HG03457 (cell line): ENCODE measurements around the gene ST14.

Experiments used
- ATAC-seq: cut with Tn5 transposase; IDR thresholded peaks from one replicate; pipeline ENCODE4 v1.9.1; 2021; ENCODE audit warnings: moderate number of reproducible peaks; ENCODE audit not compliant: unreplicated experiment

The ST14 gene

GRCh38 chr11:130159657-130160497, at the start of gene ST14:
Gene ST14 (plus strand): TSS chr11:130159782. CDS start chr11:130159980, 198 bp downstream.
- ATAC-seq: no peak

GRCh38 chr11:130110339-130111108, 49.1 kb upstream of the ST14 start:
- ATAC-seq: no peak

GRCh38 chr11:130112071-130112830, 47.3 kb upstream of the ST14 start:
- ATAC-seq: no peak

- ATAC-seq: no peak
These were observed 45.3 kb upstream of the ST14 start for GRCh38 chr11:130114281-130114680.

GRCh38 chr11:130114726-130115125, 44.9 kb upstream of the ST14 start:
- ATAC-seq: no peak

GRCh38 chr11:130115218-130115617, 44.4 kb upstream of the ST14 start:
- no peak for ATAC-seq

- ATAC-seq: peak; percentile 74
These were observed 41.4 kb upstream of the ST14 start for GRCh38 chr11:130118165-130118564.

- peak; percentile 49 for ATAC-seq
These were observed 40.8 kb upstream of the ST14 start for GRCh38 chr11:130118636-130119387.

GRCh38 chr11:130120045-130120444, 39.5 kb upstream of the ST14 start:
- no peak for ATAC-seq

GRCh38 chr11:130121445-130121978, 38.1 kb upstream of the ST14 start:
- ATAC-seq: no peak

GRCh38 chr11:130122141-130122575, 37.4 kb upstream of the ST14 start:
- ATAC-seq: no peak

GRCh38 chr11:130123414-130124040, 36.1 kb upstream of the ST14 start:
- no peak for ATAC-seq

- no peak for ATAC-seq
These were observed 35.5 kb upstream of the ST14 start for GRCh38 chr11:130124096-130124495.

GRCh38 chr11:130125638-130126037, 33.9 kb upstream of the ST14 start:
- ATAC-seq: no peak

GRCh38 chr11:130126516-130126915, 33.1 kb upstream of the ST14 start:
- no peak for ATAC-seq

GRCh38 chr11:130127509-130127908, 32.1 kb upstream of the ST14 start:
- ATAC-seq: no peak

GRCh38 chr11:130128626-130129025, 31.0 kb upstream of the ST14 start:
- no peak for ATAC-seq

- no peak for ATAC-seq
These were observed 29.7 kb upstream of the ST14 start for GRCh38 chr11:130129922-130130321.

GRCh38 chr11:130131961-130132850, 27.4 kb upstream of the ST14 start:
- ATAC-seq: no peak
